HepG2 (cell line): ENCODE results near the gene RPS2. TPM values are rescaled to one million over a fixed set of nuclear protein-coding genes. Genes with fewer than 3 reads are reported as not detected.

Experiments
- ASH2L ChIP-seq: fragments of 300-600, 200-600 bp; sonication (generic); IDR thresholded peaks from 2 replicates; pipeline ENCODE4 v1.7.0; 2017; ENCODE audit warnings: low read depth, mild to moderate bottlenecking, moderate library complexity, mixed read lengths, low read length; ENCODE audit not compliant: insufficient read length
- BHLHE40 ChIP-seq: IDR thresholded peaks from 2 replicates; pipeline ENCODE4 v1.6.1; 2011; ENCODE audit warnings: low read length, improper control_type of control experiment
- EZH2 ChIP-seq: conservative IDR thresholded peaks from 2 replicates; pipeline ENCODE4 v1.6.1; 2012; ENCODE audit warnings: mild to moderate bottlenecking, low read depth, low read length, moderate library complexity
- KLF16 ChIP-seq, 2 experiments: sonication (generic) in 1 of 2; formaldehyde crosslinking in 1 of 2; IDR thresholded peaks; 2 replicates each; pipeline versions ENCODE4 v1.6.1 to v1.8.0; 2016 to 2023; ENCODE audit warnings: missing genetic modification reagents in 2 of 2, missing compliant biosample characterization in 1 of 2
- KMT2B ChIP-seq: IDR thresholded peaks from 2 replicates; pipeline ENCODE4 v1.6.1; 2016; ENCODE audit warnings: missing genetic modification reagents, missing compliant biosample characterization
- MEF2D ChIP-seq: sonication (generic); formaldehyde crosslinking; IDR thresholded peaks from 2 replicates; pipeline ENCODE4 v1.5.1; 2020; ENCODE audit warnings: mild to moderate bottlenecking, missing genetic modification reagents
- MXI1 ChIP-seq: IDR thresholded peaks from 3 replicates; pipeline ENCODE4 v1.6.1; 2012; ENCODE audit warnings: low read depth, low read length, inconsistent platforms, borderline replicate concordance
- PPARG ChIP-seq: conservative IDR thresholded peaks from 2 replicates; pipeline ENCODE4 v1.6.1; 2016; ENCODE audit warnings: missing biosample characterization, missing genetic modification reagents
- RFX5 ChIP-seq: IDR thresholded peaks from 2 replicates; pipeline ENCODE4 v1.6.1; 2011; ENCODE audit warnings: low read depth, low read length, improper control_type of control experiment
- SOX6 ChIP-seq, 2 experiments: fragments of 450-650 bp in 1 of 2; sonication (generic) in 1 of 2; formaldehyde crosslinking in 1 of 2; IDR thresholded peaks; 2 replicates each; pipeline versions ENCODE4 v1.4.0 to v1.6.1; 2017 to 2020; ENCODE audit warnings: antibody characterized with exemption in 1 of 2, mild to moderate bottlenecking in 1 of 2, missing genetic modification reagents in 1 of 2
- ZEB1 ChIP-seq: IDR thresholded peaks from 2 replicates; pipeline ENCODE4 v1.6.1; 2012; ENCODE audit warnings: mild to moderate bottlenecking, low read depth, inconsistent platforms; ENCODE audit not compliant: insufficient replicate concordance
- ZFP36 ChIP-seq: fragments of 150-350 bp; IDR thresholded peaks from 2 replicates; pipeline ENCODE4 v1.6.1; 2018; ENCODE audit warnings: borderline replicate concordance, low read length, low read depth; ENCODE audit not compliant: partially characterized antibody
- ZFP37 ChIP-seq: sonication (generic); formaldehyde crosslinking; IDR thresholded peaks from 2 replicates; pipeline ENCODE4 v1.4.0; 2020; ENCODE audit warnings: missing genetic modification reagents, borderline replicate concordance
- ZNF766 ChIP-seq: sonication (generic); formaldehyde crosslinking; IDR thresholded peaks from 2 replicates; pipeline ENCODE4 v1.5.0; 2020; ENCODE audit warnings: missing genetic modification reagents, borderline replicate concordance
- ZSCAN21 ChIP-seq: sonication (generic); formaldehyde crosslinking; IDR thresholded peaks from 2 replicates; pipeline ENCODE4 v1.8.0; 2022; ENCODE audit warnings: mild to moderate bottlenecking, missing genetic modification reagents, moderate library complexity, borderline replicate concordance
- polyA plus RNA-seq, 8 experiments: library from polyadenylated mRNA; depleted of rRNA in 3 of 8; stranded (reverse) in 7 of 8; unstranded in 1 of 8; fragments of >200 nt; fragmentation: Illumina TruSeq in 4 of 8; extraction: Trizol in 4 of 8; gene quantifications; 2 replicates each; pipeline versions ENCODE4 v1.2.1 to v1.2.3, GENCODE V29; 2011 to 2016; ENCODE audit warnings: low read depth in 4 of 8, missing spikeins in 1 of 8, mixed read lengths in 1 of 8; ENCODE audit not compliant: insufficient read depth in 1 of 8
- total RNA-seq, 5 experiments: library from RNA; depleted of rRNA; stranded (reverse); fragments of >200 nt; fragmentation: Illumina TruSeq; extraction: Trizol; gene quantifications; 2 replicates each; pipeline ENCODE4 v1.2.3, GENCODE V29; 2016; ENCODE audit warnings: low read depth in 1 of 5
- TF ChIP-seq, protein P1 (sequence below): sonication (generic); formaldehyde crosslinking; IDR thresholded peaks from 2 replicates; pipeline ENCODE4 v1.8.0; 2022; ENCODE audit warnings: mild to moderate bottlenecking, missing genetic modification reagents; ENCODE audit not compliant: insufficient replicate concordance
- TF ChIP-seq, protein P2 (sequence below): sonication (generic); formaldehyde crosslinking; IDR thresholded peaks from 2 replicates; pipeline ENCODE4 v1.4.0; 2020; ENCODE audit warnings: missing genetic modification reagents
- TF ChIP-seq, protein P3 (sequence below), 2 experiments: sonication (generic) in 1 of 2; formaldehyde crosslinking in 1 of 2; IDR thresholded peaks; 2 replicates each; pipeline versions ENCODE4 v1.5.1 to v1.6.1; 2011 to 2020; ENCODE audit warnings: borderline replicate concordance in 1 of 2, low read depth in 1 of 2, low read length in 1 of 2, mild to moderate bottlenecking in 1 of 2, missing genetic modification reagents in 1 of 2, moderate library complexity in 1 of 2
- TF ChIP-seq, protein P4 (sequence below): sonication (generic); formaldehyde crosslinking; IDR thresholded peaks from 2 replicates; pipeline ENCODE4 v1.5.0; 2020; ENCODE audit warnings: missing genetic modification reagents

RPS2 gene
- total and polyA plus RNA-seq, 2 of the 13 experiments (the other 11 are each of a cell fraction or from before 2014, with no cell fraction given), result 1,908 to 4,514 TPM

DNA sequence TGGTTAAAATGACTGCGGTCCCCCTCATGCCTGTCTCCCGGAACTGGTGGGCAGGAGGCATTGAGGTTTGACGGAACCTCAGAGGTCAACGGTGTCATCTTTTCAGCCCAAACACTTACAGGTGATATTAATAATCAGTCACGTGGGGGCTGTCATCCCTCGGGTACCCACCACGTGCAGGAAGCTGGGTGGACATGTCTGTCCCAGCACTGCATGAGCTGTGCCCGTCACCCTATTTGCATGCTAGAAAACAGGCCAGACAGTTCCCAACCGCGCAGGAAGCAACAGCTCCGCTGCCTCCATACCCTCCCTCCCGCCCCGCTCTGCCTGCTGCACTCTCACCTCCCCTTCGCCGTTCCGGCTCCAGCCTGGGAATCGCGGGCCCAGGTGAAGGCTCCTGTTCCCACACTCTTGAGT lies 26.5 kb upstream of the RPS2 start (continued):
- TF ChIP-seq ZSCAN21 (CRISPR knock-in tag) (0 out of 2 replicates have a peak, but pooled peaks have one; percentile 19), MXI1 (no peak), SOX6 (IDR thresholded peaks at IDR 0.05) (no peak), SOX6 (CRISPR knock-in tag; IDR thresholded peaks at IDR 0.05) (no peak), EZH2 (no peak), KMT2B (CRISPR knock-in tag) (no peak), BHLHE40 (0 out of 2 replicates have a peak, but pooled peaks have one; percentile 19), ZEB1 (no peak), RFX5 (no peak), ASH2L (no peak), KLF16 (CRISPR knock-in tag; IDR thresholded peaks at IDR 0.05) (no peak), PPARG (CRISPR knock-in tag) (no peak), ZNF766 (no peak), ZFP36 (no peak), MEF2D (CRISPR knock-in tag) (0 out of 2 replicates have a peak, but pooled peaks have one; percentile 37), ZFP37 (CRISPR knock-in tag) (no peak)
- TF ChIP-seq, protein P1, sequence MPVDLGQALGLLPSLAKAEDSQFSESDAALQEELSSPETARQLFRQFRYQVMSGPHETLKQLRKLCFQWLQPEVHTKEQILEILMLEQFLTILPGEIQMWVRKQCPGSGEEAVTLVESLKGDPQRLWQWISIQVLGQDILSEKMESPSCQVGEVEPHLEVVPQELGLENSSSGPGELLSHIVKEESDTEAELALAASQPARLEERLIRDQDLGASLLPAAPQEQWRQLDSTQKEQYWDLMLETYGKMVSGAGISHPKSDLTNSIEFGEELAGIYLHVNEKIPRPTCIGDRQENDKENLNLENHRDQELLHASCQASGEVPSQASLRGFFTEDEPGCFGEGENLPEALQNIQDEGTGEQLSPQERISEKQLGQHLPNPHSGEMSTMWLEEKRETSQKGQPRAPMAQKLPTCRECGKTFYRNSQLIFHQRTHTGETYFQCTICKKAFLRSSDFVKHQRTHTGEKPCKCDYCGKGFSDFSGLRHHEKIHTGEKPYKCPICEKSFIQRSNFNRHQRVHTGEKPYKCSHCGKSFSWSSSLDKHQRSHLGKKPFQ, result no peak
- TF ChIP-seq, protein P2, sequence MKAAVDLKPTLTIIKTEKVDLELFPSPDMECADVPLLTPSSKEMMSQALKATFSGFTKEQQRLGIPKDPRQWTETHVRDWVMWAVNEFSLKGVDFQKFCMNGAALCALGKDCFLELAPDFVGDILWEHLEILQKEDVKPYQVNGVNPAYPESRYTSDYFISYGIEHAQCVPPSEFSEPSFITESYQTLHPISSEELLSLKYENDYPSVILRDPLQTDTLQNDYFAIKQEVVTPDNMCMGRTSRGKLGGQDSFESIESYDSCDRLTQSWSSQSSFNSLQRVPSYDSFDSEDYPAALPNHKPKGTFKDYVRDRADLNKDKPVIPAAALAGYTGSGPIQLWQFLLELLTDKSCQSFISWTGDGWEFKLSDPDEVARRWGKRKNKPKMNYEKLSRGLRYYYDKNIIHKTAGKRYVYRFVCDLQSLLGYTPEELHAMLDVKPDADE (CRISPR knock-in tag), result no peak
- TF ChIP-seq, protein P3, sequence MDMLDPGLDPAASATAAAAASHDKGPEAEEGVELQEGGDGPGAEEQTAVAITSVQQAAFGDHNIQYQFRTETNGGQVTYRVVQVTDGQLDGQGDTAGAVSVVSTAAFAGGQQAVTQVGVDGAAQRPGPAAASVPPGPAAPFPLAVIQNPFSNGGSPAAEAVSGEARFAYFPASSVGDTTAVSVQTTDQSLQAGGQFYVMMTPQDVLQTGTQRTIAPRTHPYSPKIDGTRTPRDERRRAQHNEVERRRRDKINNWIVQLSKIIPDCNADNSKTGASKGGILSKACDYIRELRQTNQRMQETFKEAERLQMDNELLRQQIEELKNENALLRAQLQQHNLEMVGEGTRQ (IDR thresholded peaks at IDR 0.05; ENCODE audit: low read depth, low read length), result peak; percentile 46; the same call in 1 of the 2 replicates
- TF ChIP-seq, protein P3 (CRISPR knock-in tag; IDR thresholded peaks at IDR 0.05; ENCODE audit: borderline replicate concordance), result 0 out of 2 replicates have a peak, but pooled peaks have one; percentile 14
- TF ChIP-seq, protein P4, sequence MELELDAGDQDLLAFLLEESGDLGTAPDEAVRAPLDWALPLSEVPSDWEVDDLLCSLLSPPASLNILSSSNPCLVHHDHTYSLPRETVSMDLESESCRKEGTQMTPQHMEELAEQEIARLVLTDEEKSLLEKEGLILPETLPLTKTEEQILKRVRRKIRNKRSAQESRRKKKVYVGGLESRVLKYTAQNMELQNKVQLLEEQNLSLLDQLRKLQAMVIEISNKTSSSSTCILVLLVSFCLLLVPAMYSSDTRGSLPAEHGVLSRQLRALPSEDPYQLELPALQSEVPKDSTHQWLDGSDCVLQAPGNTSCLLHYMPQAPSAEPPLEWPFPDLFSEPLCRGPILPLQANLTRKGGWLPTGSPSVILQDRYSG (CRISPR knock-in tag), result no peak
